HS-27A (cell line): ENCODE measurements around the gene HELZ2.

ENCODE experiments used
- DNase-seq: peaks from one replicate; pipeline ENCODE4 v3.0.0-alpha.2; 2012; ENCODE audit warnings: low read depth, missing footprints

The HELZ2 gene

DNA sequence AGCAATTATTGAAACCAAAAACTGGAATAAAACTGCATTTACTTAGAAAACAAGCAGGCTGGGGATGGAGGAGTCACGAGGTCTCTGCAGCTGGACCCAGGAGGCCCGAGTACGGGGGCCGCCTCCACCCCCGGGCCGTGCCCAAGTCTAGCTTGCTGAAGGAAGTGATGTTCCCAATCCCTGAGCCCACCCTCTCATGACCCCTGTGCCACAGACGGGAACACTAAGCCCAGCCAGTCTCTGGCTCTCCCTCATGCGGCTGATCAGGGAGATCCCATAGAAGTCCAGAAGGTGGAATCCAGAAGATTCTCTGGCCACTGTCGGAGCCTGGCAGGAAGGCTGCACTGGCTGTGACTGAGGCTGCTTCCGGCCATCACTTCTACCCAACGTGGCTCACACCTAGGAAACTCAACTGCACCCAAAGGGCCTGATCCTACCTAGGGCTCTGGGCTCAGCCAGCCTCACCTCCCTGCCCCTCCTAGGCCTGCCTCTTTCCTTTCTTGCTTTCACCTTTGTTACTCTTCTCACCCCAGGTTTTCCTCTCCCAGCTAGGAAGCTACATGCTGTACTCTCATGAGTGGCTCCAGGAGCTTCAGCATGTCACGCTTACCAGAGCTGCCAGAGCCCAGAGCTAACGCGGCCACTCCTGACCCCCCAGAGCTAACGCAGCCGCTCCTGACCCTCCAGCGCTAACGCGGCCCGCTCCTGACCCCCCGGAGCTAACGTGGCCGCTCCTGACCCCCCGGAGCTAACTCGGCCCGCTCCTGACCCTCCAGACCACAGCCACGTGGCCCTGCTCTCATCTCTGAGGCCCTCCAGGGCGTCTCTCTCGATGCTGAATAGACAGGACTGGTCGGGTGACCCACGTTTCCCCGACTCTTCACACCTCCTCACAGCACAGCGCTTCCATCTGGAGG lies 24.7 kb upstream of the HELZ2 start:
- DNase-seq = no peak

DNA sequence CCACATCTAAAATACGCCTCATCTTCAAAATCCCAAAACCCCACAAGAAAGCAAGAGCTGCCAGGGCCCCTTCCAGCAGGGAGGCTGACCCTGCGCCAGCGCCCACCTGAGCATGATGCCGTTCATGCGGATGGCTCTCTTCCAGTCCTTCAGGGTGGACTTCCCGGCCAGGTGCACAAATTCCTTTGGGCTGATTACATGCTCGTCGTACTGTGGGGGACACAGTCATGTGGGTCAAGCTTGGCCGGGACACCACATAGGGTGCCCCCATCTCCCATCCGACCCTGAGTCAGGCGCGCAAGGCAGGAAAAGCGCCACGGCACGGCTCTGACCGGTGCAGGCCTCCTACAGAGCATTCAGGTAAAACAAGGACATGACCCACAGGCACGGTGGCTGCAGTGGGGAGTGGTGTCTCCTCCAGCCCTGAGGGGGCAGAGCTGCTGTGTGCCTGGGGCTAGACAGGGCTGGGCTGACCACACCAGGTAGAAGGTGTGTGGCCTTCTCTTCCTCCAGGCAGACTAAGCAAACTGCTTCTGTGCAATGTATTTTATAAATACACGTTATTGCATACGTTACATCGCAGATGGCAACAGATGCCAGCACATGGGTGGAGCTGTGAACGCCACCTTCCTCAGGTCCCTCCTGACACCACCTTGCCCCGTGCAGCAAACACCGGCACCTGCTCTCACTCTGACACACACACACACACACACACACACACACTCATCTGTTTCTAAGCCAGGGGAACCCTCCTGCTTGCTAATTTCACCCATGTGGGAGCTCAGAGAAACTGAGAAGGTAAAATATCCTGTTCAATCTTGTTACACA lies 23.8 kb upstream of the HELZ2 start:
- DNase-seq = no peak

DNA sequence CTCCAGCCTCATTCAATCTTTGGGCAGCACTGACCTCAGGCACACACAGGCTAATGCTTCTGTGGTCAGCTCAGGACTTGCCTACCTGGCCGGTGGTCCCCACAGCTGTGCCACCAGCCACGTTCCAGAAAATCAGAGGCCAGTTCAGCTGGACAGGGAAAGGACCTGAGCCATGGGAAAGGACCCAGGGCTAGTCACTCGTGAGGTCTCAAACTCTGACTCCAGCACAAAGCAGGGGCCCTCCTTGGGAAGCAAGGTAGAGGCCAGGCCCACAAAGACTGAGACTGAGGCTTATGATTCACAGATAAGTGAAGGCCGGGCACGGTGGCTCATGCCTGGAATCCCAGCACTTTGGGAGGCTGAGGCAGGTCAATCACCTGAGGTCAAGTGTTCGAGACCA lies 22.4 kb upstream of the HELZ2 start:
- DNase-seq = no peak

DNA sequence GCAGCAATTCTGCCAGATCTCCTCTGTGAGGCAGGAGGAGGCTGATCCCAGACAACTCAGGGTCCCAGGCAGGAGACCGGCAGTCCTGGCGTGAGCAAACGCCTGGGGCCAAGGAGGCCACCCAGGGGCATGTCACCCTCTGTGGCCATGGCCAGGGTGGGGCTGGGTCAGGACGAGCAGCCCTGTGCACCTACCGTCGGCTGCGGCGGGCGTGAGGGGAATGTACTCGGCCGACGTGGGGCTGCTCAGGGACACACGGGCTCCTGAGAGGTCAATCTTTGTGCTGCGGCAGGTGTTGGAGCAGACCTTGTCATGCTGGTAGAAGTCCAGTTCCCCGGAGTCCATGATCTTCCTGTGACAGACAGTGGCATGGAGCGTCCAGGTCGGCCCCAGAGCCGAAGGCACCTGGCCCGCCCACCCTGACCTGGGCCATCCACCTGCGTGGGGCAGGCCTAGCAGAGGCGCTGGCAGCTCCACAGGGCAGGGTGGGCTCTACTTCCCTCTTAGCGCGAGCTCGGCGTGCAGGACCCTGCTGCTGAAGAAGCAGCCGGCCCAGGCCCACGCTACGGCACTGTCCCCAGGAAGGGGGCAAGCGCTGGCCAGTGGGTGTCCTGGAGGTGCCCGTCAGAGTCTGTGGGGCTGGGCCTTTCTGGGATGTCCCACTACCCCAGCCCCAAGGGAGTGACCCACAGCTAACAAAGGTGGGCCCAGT lies 21.5 kb upstream of the HELZ2 start:
- DNase-seq = no peak

DNA sequence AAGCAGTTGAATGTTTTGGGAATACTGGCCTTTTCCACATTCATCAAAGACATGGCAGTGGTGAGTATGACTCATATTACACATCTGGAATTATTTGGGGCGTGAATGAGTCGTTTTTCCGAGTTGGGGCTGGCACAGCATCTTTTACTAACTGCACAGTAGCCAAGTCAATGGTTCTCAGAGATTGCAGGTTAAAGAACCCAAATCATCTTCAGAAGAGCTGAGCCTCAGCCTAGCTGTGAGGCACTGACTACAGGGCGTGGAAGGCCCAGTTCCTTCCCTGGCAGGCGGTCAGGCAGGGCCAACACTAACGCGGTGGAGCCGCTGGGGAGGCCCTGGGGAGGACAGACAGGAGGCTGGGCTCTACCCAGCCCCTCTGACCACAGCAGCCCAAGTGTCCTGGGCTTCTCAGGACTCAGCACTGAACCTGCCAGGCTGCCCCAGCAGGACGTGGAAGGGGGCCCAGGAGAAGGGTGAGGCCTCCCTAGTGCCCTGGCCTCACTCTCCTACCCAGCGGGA lies 20.1 kb upstream of the HELZ2 start:
- no peak for DNase-seq

DNA sequence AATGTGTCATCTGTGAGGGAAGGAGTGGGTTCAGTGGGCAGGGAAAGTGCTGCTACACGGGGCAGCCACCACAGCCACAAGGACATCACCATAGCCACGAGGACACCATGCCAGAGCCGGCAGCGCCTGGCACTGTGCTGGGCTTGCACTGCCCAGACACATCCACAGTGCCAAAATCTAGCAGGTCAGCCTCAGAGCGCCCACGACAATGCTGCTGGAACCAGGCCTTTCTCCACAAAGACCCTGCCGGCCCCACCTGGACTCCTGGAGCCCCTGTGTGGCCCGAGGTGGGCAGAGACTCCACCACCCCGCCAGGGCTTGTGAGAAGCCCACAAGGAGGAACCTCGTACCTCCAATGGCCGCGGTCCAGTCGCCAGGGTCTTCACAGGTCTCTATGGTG lies 18.6 kb upstream of the HELZ2 start:
- DNase-seq = no peak

DNA sequence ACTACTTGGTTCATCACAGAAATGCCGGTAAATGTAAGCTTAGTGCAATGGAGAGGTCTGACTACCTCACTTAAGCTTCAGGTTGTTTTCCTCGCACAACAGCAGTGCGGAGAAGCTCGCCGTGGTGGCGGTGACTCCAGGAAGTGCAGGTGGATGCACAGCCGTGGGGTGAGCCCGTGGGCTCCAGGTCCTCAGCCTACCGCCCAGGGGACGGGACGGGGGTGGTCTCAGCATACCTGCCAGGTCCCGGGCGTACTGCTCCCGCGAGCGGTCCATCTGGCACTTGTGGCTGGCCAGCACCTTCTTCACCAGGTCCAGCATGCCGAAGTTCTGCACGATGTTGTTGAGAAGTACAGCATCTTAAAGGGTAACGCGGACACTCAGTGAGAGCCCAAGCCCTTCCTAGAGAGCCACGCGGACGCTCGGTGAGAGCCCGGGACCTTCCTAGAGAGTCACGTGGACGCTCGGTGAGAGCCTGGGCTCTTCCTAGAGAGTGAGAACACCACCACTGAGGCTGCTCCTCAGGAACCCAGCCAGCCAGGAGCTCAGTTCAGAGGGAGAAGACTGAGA lies 17.8 kb upstream of the HELZ2 start:
- no peak for DNase-seq

DNA sequence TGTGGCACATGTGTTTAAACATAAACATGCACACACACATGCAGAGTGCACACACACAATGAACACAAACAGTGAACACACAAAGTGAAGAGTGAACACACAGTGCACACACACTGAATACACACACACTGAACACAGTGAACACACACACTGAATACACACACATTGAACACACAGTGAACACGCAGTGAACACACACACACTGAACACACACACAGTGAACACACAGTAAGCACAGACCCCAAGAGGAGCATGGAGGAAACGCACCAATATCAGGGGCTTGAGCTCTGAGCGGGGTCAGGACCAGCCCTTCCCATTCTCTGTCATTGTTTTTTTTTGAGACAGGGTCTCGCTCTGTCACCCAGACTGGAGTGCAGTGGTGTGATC lies 17.1 kb upstream of the HELZ2 start:
- no peak for DNase-seq

DNA sequence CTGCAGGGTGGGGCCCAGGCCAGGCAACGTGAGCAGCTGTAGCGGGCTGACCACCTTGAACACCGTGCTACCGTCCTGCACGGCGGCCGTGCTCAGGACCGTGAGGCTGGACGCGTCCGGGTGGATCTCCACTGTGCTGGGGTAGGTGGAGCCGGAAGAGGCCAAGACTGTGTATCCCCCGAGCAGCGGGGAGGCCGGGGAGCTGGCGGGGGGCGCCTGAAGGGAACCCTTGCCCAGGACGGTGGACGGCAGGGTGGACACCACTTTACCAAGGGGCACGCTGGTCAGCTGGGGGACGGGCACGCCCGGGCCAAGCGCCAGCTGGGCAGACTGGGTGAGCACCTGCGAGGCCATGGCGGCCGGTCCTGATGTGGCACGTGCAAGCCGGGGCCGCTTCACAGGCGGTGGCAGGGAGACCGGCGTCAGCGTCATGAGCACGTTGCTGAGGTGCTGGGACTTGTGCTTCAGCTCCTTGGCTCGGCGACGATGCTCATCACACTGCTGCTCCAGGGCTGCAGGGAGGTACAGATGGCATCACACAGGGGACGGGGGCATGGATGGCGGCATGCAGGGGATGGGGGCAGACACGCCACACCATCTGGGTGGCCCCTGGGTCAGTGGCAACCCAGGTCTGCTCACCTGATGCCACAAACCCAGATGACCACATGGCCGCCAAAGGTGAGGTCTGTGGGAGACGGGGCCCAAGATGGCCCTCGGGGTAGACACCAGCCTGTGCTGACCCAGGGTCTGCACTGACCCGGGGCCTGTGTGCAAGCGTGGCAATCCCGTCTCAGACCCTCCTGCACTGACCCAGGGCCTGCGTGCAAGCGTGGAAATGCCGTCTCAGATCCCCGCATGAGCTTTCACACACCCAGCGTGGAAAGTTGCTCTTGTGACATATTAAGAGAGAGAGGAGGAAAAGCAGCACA lies 16.4 kb upstream of the HELZ2 start:
- DNase-seq = no peak

DNA sequence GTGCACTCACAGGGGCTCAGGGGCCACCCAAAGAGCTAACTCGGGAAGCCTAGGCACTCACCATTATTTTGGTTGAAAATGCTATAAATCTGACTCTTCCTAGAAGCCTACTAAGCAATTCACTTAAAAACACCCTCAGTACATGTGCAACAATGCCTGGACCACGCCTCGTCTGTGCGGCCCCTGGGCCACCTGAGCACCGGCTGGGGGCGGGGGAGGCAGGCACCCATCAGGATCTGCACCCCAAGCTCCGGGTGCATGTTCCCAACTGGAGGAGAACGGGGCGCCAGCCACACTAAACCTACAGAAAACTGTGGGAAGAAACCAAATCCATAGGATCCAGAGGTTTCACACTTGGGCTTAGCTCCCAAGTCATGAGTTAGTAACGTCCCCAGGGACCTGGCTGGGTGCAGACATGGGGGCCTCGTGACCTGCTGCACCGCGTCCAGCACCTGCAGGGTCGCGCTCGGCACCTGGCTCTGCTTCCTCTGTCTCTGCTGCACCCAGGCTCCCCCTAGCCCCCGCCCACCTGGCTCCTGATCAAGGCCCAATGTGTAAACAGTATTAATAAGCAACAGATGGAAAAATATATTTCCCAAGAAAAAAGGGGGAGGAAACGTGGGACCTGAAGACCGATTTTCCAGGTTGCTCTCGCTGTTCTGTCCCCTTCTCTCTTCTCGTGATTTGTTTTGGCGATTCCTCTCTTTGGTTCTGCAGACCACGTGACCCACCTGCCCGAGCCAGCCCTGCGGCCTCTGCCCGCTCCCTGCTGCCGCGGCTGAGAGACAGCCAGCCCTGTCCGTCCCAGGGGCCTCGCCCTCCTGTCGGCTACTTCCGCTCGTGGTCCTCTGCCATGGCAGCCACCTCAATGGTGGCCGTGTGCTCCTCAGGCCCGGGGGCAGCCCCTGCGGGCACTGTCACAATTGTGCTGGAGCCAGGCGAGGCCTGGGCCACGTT lies 15.5 kb upstream of the HELZ2 start:
- no peak for DNase-seq

DNA sequence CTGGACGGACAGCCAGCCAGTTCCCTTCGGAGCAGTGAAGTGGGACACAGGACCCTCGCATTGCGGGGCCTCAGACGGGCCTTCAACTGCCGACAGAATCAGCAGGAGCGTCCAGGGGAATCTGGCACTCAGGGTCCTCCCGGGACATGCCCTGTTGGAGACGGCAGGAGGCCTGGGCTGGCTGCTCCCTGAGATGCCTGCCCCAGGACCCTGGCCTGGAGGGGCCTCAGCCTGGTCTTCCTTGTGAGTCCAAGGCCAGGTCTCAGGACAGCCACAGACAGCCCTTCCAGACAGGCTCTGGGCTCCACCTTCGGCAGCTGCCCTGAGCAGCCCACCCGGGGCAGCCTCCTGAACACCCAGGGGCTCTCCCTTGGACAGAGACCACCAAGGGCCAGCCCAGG lies 14.6 kb upstream of the HELZ2 start:
- DNase-seq = no peak

DNA sequence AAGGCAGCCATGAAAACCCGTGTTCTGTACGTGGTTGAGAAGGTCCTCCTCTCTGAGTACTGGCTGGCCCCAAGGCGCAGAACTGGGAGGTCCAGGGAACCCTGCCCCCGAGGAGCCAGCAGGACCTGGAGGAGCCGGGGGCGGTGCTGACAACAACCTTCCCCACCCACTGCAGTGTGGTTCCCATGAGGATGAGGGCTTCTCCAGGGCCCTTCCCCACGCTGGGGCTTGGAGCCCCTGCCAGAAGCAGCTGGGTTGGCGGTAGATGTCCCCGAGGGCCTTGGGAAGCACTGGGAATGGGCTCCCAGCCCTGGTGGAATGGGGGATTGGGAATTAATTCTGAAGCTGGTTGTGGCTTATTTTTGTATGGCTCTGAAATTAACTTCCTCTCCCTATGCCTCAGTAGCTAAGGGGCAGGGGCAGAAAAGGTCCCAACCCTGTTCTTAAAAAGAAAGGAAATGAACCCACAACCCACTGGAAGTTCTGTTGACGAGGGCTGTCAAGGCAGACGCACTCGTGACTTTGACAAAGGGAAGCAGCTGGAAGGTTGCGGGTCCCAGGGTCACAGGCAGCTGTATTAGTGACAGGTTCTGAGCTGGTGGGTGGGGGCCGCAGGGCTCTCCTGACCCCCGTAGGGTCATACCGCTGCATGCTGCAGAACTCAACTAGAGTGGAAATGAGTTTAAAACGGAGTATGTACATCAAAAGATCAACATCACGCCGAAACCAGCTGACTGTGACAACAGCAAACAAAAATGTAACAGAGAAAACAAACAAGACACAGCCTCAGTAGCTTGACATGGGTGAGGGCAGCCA lies 13.9 kb upstream of the HELZ2 start:
- DNase-seq = no peak

DNA sequence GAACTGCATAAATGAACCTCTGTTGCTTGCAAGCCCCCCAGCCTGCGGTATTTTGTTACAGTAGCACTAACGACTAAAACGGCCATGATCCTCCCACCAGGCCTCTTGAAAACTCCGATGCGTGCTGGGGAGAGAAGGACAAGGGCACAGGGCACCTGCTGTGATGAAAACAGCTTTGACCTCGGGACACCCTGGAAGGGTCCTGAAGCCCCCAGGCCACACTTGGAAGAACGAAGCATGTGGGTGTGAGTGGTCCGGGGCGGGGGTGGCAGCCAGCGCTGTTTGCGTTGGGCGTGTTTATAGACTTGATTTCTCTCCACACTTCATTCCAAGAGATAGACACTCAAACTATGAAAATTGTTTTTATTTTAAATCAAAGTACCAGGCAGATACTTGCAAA lies 13.2 kb upstream of the HELZ2 start:
- no peak for DNase-seq

DNA sequence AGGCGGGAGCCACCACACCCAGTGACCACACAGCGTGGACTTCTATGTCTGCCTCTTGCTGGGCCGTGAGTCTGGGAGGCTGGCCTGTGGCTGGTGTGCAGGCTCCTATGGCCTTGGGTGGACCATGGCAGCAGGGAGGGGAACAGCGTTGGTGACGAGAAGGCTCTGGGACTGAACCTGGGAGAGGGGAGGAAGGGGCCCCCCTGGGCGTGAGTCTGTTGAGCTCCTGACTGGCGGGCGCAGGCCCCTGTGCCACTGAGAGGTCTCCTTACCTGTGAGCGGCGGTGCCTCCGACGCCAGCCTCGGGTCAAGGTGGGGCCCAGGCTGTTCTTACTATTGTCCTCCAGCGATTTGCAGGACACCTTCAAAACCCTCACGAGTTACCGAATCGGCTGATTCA lies 12.8 kb upstream of the HELZ2 start:
- DNase-seq = no peak

DNA sequence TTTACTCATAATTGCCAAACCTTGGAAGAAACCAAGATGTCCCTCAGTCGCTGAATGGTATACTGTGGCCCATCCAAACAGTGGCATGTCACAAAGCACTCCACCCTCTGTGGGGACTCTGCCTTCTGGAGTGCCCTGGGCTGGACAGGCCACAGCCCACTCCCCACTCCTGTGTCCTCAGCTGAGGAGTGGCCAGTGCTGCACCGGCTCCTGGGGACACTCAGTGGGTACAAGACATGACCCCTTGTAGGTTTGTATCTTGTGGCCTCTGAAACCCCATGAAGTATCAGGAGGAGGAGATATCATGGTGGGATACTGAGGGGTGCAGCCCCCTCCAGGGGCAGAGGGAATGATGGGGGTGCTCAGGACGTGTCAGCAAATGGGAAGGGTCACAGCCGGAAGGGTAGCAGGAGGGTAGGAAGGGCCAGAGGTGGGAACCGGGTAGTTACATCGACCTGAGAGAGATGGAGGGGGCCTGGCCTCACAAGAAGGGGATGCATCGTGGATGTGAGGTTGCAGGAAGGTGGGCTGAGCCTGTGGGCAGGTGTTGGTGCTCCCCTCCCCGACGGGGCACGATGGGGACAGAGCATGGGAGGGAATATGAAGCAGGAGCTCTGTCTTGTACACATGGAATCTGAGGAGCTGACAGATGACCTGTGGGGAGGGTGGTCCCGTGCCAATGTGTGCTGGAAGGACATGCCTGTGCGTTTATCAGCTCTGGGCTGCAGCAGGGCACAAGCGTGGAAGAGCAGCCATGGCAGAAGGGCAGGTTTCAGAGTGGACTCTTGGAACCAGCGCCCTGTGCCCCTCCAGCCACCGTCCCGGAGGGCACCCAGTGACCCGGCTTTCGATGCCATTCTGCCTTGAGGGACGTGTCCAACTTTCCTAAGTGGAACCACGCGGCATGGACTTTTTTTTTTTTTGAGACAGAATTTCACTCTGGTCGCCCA lies 11.9 kb upstream of the HELZ2 start:
- no peak for DNase-seq

DNA sequence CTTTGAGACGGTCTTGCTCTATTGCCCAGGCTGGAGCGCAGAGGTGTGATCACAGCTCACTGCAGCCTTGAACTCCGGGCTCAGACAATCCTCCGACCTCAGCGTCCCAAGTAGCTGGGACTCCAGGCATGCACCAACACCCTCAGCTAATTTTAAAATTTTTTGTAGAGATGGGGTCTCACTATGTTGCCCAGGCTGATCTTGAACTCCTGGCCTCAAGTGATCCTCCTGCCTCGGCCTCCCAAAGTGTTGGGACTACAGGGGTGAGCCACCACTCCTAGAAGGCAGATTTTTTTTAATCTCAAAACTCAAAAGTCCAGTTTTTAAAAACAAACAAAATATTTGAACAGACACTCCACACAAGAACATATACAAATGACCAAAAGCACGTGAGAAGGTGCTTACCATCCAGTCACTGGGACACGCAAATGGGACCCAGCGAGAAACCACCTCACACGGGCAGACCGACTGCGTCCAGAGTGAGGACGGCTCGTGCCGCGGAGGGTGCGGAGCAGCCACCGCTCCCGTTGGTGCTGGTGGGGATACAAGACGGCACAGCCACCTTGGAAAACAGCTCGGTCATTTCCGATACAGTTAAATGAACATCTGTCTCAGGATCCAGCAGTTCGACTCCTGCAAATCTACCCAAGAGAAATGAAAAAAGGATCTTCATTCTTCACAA lies 8.5 kb upstream of the HELZ2 start:
- DNase-seq = no peak

DNA sequence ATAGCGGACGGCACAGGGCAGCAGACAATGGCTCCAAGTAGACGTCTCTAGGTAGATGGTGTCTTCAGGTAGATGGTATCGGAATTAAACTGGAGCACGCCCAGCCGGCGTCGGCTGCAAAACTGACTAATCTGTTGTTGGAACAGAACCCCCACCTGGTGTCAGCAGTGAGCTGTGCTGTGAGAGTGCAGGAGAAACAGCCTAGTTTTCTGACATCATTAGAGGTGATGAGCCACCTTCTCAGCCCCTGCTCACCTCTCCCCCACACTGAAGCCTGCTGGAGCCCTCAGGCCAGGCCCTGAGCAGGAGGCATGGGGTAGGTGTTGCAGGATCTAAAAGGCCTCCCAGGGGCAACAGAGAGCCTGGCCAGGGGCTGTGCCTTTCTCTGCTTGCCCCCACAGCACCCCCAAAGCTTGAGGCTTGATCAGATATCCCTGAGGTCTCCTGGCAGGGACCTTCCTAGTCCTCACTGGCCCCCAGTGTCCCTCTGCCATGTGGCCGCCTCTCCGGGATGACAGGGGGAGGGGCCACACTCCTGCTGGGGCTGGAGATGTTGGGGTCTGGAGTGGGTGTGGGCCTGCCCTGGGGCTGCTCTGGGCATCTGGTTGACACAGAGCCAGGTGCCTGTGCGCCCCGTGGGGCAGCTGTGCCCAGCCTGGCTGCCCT lies 6.9 kb upstream of the HELZ2 start:
- DNase-seq = no peak
